Activated T-cell treated with anti-CD3 and anti-CD28 coated beads for 24 hours (primary cell): Measurements from ENCODE around the gene ZNF76.

Source experiments
- DNase-seq: peaks from one replicate; pipeline ENCODE4 v3.0.0-alpha.2; 2020; ENCODE audit warnings: low read depth

The ZNF76 gene

GRCh38 chr6:35267897-35268296 lies 8.4 kb downstream of the ZNF76 start:
- no peak for DNase-seq

GRCh38 chr6:35272005-35272404 lies 12.5 kb downstream of the ZNF76 start:
- no peak for DNase-seq

GRCh38 chr6:35273822-35274559 lies 14.5 kb downstream of the ZNF76 start:
- no peak for DNase-seq

GRCh38 chr6:35275744-35276260 lies 16.3 kb downstream of the ZNF76 start:
- no peak for DNase-seq

- DNase-seq = no peak
These were observed 19.2 kb downstream of the ZNF76 start for GRCh38 chr6:35278708-35279107.

DNA sequence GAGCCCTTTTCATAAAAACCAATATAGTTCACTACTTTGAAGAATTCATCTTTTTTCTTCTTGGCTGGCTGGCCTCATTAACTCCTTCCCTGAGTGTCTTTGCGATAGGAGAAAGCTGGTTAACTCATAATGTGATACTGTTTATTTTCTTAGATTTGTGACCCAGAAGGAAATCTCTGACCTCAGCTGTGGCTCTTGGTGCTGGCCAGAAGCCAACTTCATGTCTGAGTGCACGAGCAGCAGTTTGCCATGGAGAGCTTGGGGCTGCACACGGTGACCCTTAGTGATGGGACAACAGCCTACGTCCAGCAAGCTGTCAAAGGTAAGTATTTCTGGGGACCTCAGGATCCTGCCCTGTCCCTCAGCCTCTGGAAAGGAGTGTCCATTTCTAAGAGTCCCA lies 21.4 kb downstream of the ZNF76 start:
- DNase-seq = no peak

GRCh38 chr6:35282472-35282871 lies 22.9 kb downstream of the ZNF76 start:
- DNase-seq = no peak

- DNase-seq = no peak
These were observed 23.8 kb downstream of the ZNF76 start for GRCh38 chr6:35283361-35283760.

DNA sequence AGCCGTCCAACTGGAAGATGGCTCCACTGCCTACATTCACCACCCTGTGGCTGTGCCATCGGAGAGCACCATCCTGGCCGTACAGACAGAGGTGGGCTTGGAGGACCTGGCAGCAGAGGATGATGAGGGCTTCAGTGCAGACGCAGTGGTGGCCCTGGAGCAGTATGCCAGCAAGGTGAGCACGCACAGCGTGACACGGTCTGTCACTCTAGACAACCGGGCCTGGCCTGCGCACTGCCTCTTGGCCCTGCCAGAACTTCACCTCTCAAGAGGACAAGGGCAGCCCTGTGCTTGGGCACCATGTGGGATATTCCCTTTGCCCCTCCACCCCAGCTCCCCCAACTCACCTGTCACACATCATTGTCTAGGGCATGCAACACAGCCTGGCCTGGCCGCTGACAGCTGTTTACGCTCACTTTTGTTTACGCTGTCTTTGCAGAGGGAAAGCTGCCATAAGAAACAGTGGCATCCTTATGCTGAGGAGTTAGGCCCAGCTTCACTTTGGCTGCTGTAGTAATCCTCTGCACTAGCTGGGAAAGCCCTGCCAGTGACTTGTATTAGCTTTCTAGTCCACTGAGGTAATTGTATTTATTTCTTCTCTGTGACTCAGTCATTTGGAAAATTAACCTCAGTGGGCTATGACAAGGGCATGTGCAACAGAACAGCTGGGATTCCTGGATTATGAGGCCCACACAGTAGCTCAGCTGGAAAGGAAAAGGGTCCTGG lies 28.3 kb downstream of the ZNF76 start:
- no peak for DNase-seq

- DNase-seq = no peak
These were observed 29.3 kb downstream of the ZNF76 start for GRCh38 chr6:35288834-35289233.

DNA sequence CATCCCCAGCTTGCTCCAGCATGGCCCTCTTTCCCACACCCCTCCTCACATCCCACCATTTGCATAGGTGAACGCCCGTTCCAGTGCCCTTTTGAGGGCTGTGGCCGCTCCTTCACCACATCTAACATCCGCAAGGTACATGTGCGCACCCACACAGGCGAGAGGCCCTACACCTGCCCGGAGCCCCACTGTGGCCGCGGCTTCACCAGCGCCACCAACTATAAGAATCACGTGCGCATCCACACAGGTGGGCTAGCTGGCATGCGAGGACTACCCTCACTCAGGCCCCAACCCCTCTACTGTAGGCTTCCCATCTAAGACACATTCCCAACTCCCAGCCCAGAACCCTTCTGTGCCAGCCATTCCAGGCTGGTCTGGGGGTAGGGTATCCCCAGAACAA lies 32.0 kb downstream of the ZNF76 start:
- DNase-seq = no peak

GRCh38 chr6:35292494-35292893 lies 33.0 kb downstream of the ZNF76 start:
- no peak for DNase-seq

GRCh38 chr6:35293681-35294080 lies 34.1 kb downstream of the ZNF76 start:
- no peak for DNase-seq

- no peak for DNase-seq
These were observed 34.9 kb downstream of the ZNF76 start for GRCh38 chr6:35294308-35294945.

DNA sequence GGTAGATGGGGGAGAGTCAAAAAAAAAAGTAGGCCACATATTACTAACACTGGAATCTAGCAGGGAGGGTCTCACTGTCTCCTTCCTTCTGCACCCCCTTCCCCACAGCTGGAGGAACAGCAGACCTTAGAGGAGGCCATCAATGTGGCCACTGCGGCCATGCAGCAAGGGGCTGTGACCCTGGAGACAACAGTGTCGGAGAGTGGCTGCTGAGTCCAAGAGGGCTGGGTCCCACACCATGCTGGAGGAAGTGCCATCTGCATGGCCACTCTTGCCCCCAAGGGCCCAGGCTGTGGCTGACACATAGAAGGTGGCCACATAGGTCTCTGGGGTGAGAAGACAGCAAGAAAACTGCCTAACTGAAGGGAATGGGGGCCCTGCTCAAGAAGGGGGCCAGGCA lies 35.5 kb downstream of the ZNF76 start:
- no peak for DNase-seq

- no peak for DNase-seq
These were observed 36.2 kb downstream of the ZNF76 start for GRCh38 chr6:35295521-35296315.

- DNase-seq = no peak
These were observed 37.5 kb downstream of the ZNF76 start for GRCh38 chr6:35296931-35297600.

DNA sequence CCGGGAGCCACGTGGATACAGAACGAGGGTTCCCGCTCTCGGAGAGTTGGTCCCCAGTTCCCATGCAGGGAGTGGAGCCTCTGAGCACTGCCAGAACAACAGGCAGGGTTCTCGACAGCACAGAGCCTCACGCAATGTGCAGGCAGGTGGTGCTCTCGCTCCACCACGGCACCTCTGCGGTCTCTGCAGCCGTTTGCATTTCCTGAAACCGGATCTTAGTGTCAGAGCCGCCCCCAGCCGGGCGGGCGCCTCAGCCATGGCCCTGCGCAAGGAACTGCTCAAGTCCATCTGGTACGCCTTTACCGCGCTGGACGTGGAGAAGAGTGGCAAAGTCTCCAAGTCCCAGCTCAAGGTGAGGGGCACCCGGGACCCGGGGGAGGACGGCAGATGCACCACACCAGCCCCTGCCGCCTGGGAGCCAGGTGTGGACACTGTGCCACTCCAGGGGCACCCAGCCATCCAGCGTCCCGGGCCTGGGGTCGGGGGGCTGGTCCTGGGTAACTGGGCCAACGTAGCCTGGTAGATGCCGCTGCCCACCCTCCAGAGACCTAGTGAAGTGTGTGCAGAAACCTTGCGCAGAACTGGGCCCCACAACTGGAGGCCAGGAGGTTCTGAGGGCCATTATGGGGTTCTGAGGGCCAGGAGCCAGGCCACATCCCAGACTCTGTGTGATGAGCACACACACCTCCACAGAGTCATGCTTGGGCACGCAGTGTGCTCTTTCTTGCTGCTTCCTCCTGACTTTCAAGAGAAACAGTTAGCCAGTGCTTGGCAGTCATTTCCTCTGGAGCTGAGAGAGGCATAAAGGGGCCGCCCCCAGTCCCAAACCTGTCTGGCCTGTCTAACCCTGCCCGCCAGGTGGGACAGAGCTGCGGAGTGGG lies 38.3 kb downstream of the ZNF76 start, which contains the start of gene DEF6:
Gene DEF6, plus strand, starts transcription at position 218 of the 881 bp plus-strand sequence. Its CDS starts 39 bp downstream, at position 257.
- peak; percentile 82 for DNase-seq

GRCh38 chr6:35298625-35299140 lies 39.1 kb downstream of the ZNF76 start:
- DNase-seq = no peak

DNA sequence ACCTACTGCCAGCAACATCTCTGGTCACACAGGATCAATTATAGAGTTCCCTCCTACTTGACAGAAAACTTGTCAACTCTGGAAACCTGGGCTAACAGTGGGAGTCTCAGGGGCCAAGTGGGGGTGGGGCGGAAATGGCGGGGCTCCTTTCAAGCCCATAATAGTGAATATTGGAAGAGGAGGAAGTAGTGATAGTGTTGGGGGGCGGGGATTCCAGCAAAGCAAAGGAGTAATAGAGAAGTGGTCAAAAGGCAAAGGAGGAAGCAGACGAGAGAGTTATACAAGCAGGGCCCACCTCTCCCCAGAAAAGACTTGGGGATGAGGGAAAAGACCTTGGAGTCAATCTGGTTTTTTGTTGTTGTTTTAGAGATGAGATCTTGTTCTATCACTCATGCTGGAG lies 40.1 kb downstream of the ZNF76 start:
- no peak for DNase-seq
